PC-3 (cell line): Measurements from ENCODE around the gene CLIP1.
"Not testable (repeated sequence)": the region's sequence is repeated elsewhere in the genome, so short reads cannot be mapped to it uniquely, and the experiment has no call there.

Experiments
- EZH2 ChIP-seq: fragments of 300-600 bp; sonication (generic); IDR thresholded peaks from one replicate; pipeline ENCODE4 v1.6.1; 2017; ENCODE audit warnings: antibody characterized with exemption, mild to moderate bottlenecking, low read length; ENCODE audit not compliant: unreplicated experiment
- TF ChIP-seq, protein P1 (sequence below): fragments of 300-600 bp; sonication (generic); conservative IDR thresholded peaks from 2 replicates; pipeline ENCODE4 v1.5.1; 2017; ENCODE audit warnings: antibody characterized with exemption, low read depth, mild to moderate bottlenecking, low read length

DNA sequence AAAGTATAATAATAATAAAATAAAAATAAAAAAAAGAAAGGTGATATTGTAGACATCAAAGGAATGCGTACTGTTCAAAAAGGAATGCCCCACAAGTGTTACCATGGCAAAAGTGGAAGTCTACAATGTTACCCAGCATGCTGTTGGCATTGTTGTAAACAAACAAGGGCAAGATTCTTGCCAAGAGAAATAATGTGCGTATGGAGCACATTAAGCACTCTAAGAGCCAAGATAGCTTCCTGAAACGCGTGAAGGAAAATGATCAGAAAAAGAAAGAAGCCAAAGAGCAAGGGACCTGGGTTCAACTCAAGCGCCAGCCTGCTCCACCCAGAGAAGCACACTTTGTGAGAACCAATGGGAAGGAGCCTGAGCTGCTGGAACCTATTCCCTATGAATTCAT lies 57.2 kb downstream of the CLIP1 start:
- TF ChIP-seq, protein P1, sequence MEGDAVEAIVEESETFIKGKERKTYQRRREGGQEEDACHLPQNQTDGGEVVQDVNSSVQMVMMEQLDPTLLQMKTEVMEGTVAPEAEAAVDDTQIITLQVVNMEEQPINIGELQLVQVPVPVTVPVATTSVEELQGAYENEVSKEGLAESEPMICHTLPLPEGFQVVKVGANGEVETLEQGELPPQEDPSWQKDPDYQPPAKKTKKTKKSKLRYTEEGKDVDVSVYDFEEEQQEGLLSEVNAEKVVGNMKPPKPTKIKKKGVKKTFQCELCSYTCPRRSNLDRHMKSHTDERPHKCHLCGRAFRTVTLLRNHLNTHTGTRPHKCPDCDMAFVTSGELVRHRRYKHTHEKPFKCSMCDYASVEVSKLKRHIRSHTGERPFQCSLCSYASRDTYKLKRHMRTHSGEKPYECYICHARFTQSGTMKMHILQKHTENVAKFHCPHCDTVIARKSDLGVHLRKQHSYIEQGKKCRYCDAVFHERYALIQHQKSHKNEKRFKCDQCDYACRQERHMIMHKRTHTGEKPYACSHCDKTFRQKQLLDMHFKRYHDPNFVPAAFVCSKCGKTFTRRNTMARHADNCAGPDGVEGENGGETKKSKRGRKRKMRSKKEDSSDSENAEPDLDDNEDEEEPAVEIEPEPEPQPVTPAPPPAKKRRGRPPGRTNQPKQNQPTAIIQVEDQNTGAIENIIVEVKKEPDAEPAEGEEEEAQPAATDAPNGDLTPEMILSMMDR, result not testable (repeated sequence)
- TF ChIP-seq EZH2, result not testable (repeated sequence)
